Transverse colon (tissue), 4 donors: ENCODE data around the gene ANKMY2.

Experiments used
- CTCF ChIP-seq, 5 experiments: fragments of 200-600 bp in 3 of 5; fragments of 450-650 bp in 2 of 5; sonication (generic) in 3 of 5; IDR thresholded peaks; 1 replicate in 2 of 5; 2 replicates in 3 of 5; pipeline ENCODE4 v1.5.1; 2016 to 2017; ENCODE audit warnings: antibody characterized with exemption in 5 of 5, inconsistent platforms in 3 of 5, mild to moderate bottlenecking in 2 of 5, moderate library complexity in 1 of 5
- EP300 ChIP-seq: sonication (generic); formaldehyde crosslinking; IDR thresholded peaks from one replicate; pipeline ENCODE4 v1.6.1; 2017; ENCODE audit warnings: antibody characterized with exemption, low read depth
- POLR2A ChIP-seq: fragments of 450-650 bp; IDR thresholded peaks from one replicate; pipeline ENCODE4 v1.6.1; 2016; ENCODE audit warnings: antibody characterized with exemption, mild to moderate bottlenecking, moderate library complexity
- POLR2AphosphoS5 ChIP-seq, 3 donors: sonication (generic); formaldehyde crosslinking; IDR thresholded peaks; one replicate each; pipeline ENCODE4 v1.6.1; 2016; ENCODE audit warnings: antibody characterized with exemption in 3 of 3

GRCh38 chr7:16677978-16678494, 32.5 kb upstream of the ANKMY2 start:
- TF ChIP-seq POLR2A (no peak), CTCF (IDR thresholded peaks at IDR 0.05) (no peak), POLR2AphosphoS5 (IDR thresholded peaks at IDR 0.05) (no peak), EP300 (no peak)
